ENCODE results near the gene GOLGA6L2. TPM values are rescaled to one million over a fixed set of nuclear protein-coding genes. Genes with fewer than 3 reads are reported as not detected.

Gene GOLGA6L2
- total and polyA plus RNA-seq, 2 donors (not counting 3 experiments of a cell fraction or from before 2014, with no cell fraction given): not detected

- Histone ChIP-seq H3K9ac (replicated peaks; ENCODE audit: extremely low read depth, insufficient read depth, low read length) (no peak overlapping the region), H3K36me3 (ENCODE audit: control insufficient read depth in 2 of 2, extremely low read depth in 1 of 2, insufficient read depth in 2 of 2, low read length in 2 of 2) (no peaks in the 10 kb centered on the region), H3K9me1 (replicated peaks; ENCODE audit: control insufficient read depth, extremely low read depth, insufficient read depth, low read length) (no peaks in the 10 kb centered on the region), H3K4me1 (ENCODE audit: control insufficient read depth, extremely low read depth, insufficient read depth, low read length) (no peaks in the 10 kb centered on the region), H3K9me3 (replicated peaks; ENCODE audit: control insufficient read depth, insufficient read depth, low read length) (no peaks in the 10 kb centered on the region), H3K4me2 (ENCODE audit: insufficient read depth, low read length) (no peak overlapping the region), H2AFZ (ENCODE audit: low read depth, low read length) (no peak overlapping the region), H4K20me1 (replicated peaks; ENCODE audit: control insufficient read depth, extremely low read depth, insufficient read depth, low read length) (no peaks in the 10 kb centered on the region), H3K27me3 (ENCODE audit: control insufficient read depth in 2 of 2, insufficient read depth in 2 of 2, low read length in 2 of 2) (no peaks in the 10 kb centered on the region), H3K27ac (ENCODE audit: insufficient read depth, low read depth, low read length) (no peak overlapping the region), H3K79me2 (ENCODE audit: control insufficient read depth, insufficient read depth, low read length) (no peaks in the 10 kb centered on the region), H3K4me3 (replicated peaks in 1 of 3; ENCODE audit: insufficient read depth in 1 of 3, low read depth in 1 of 3, low read length in 3 of 3) (no peak overlapping the region)
- TF ChIP-seq FOS (IDR thresholded peaks at IDR 0.05; ENCODE audit: borderline replicate concordance, insufficient read depth, low read length) (no peak), JUN (IDR thresholded peaks at IDR 0.05; ENCODE audit: borderline replicate concordance, insufficient read depth, insufficient read length, low read depth) (no peak), POLR2A (IDR thresholded peaks at IDR 0.05; ENCODE audit: low read depth, low read length) (no peak), GATA2 (IDR thresholded peaks at IDR 0.05; ENCODE audit: insufficient read depth, insufficient read length, low read depth, low read length) (no peak), POLR2AphosphoS5 (IDR thresholded peaks at IDR 0.05; ENCODE audit: insufficient read depth, low read depth, low read length) (no peak), MYC (IDR thresholded peaks at IDR 0.05; ENCODE audit: low read depth, low read length) (no peak), CTCF (IDR thresholded peaks at IDR 0.05; ENCODE audit: extremely low read depth in 1 of 2, insufficient read depth in 1 of 2, low read depth in 1 of 2, low read length in 2 of 2) (no peak), EZH2 (IDR thresholded peaks at IDR 0.05; ENCODE audit: borderline replicate concordance, low read depth, low read length, severe bottlenecking) (no peak)
- TF ChIP-seq, protein P1, sequence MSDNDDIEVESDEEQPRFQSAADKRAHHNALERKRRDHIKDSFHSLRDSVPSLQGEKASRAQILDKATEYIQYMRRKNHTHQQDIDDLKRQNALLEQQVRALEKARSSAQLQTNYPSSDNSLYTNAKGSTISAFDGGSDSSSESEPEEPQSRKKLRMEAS (IDR thresholded peaks at IDR 0.05; ENCODE audit: insufficient read depth, insufficient read length): no peak
- dilution Hi-C loops (cut with MboI; ENCODE audit: extremely low pct_ligation_motif_present, low sequenced_read_pairs) (no loop called here), intact Hi-C loops (cut with micrococcal nuclease) (no loop called here)
- no peak for DNase-seq (ENCODE audit: low read depth, low spot score)
- CTCF ChIA-PET: no interaction called here
- FAIRE-seq: no peak
- no TSS peak for BruUV-seq (replicated peaks)
- POLR2A ChIA-PET: no interaction called here
Observed at GRCh38 chr15:23477920-23478319, 30.9 kb upstream of the GOLGA6L2 start.
